ENCODE data around the gene VEPH1.

Gene VEPH1

GRCh38 chr3:157502916-157503595, at the start of gene VEPH1:
TSS of gene VEPH1 (minus strand) at chr3:157503416. CDS start at chr3:157495349, 8,067 bp downstream.
- Histone ChIP-seq H3K4me3 (ENCODE audit: low read depth, low read length) (no peak within 1 kb of the TSS), H3K27me3 (replicated peaks) (no peaks in the 10 kb centered on the region), H3K36me3 (replicated peaks) (no peaks in the 10 kb centered on the region), H3K27ac (no peak within 1 kb of the TSS)
- in situ Hi-C loops (cut with HindIII; ENCODE audit: low pct_ligation_motif_present, low sequenced_read_pairs): no loop called here
- peak; percentile 66 for DNase-seq
- no peak for TF ChIP-seq CTCF (IDR thresholded peaks at IDR 0.05; ENCODE audit: low read depth, low read length, missing control alignments)

- no peak for DNase-seq
- in situ Hi-C loops (cut with HindIII; ENCODE audit: low pct_ligation_motif_present, low sequenced_read_pairs): no loop called here
- H3K4me3 ChIP-seq (ENCODE audit: low read depth, low read length): no peak overlapping the region
- no peaks in the 10 kb centered on the region for H3K27me3 ChIP-seq (replicated peaks)
- no peak overlapping the region for H3K27ac ChIP-seq
- no peak for TF ChIP-seq CTCF (IDR thresholded peaks at IDR 0.05; ENCODE audit: low read depth, low read length, missing control alignments)
- no peaks in the 10 kb centered on the region for H3K36me3 ChIP-seq (replicated peaks)
Measured at GRCh38 chr3:157551961-157552360, 48.7 kb upstream of the VEPH1 start.

GRCh38 chr3:157549498-157549897, 46.3 kb upstream of the VEPH1 start:
- Histone ChIP-seq H3K4me3 (ENCODE audit: low read depth, low read length) (no peak overlapping the region), H3K36me3 (replicated peaks) (no peaks in the 10 kb centered on the region), H3K27ac (no peak overlapping the region), H3K27me3 (replicated peaks) (no peaks in the 10 kb centered on the region)
- in situ Hi-C loops (cut with HindIII; ENCODE audit: low pct_ligation_motif_present, low sequenced_read_pairs): no loop called here
- DNase-seq: no peak
- no peak for TF ChIP-seq CTCF (IDR thresholded peaks at IDR 0.05; ENCODE audit: low read depth, low read length, missing control alignments)

DNA sequence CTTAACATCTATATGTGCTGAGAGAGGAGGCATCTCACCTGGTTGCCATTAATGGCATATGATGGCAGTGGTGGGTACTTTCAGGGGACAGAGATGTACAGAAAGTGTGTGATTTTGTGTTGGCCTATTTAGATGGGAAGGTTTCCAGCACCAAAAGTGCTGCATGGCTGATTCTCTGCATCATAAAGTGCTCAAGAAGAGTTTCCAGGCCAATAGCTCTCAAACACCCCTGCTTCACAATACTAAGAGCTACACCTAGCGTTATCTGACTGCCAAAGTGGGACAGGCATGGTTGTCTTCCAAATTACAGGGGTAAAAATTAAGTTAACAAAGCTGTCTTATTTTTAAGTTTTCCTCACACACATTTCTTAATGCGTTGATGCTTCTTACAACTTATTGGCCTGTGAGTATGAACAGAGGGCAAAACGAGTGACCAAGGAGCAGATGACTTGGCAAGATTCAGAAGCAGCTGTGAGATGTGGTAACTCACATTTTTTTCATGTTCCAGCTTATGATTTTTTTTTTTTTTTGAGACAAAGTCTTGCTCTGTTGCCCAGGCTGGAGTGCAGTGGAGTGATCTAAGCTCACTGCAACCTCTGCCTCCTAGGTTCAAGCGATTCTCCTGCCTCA, 41.4 kb upstream of the VEPH1 start:
- no peak overlapping the region for H3K27ac ChIP-seq
- no peak overlapping the region for H3K4me3 ChIP-seq (ENCODE audit: low read depth, low read length)
- H3K27me3 ChIP-seq (replicated peaks): no peaks in the 10 kb centered on the region
- in situ Hi-C loops (cut with HindIII; ENCODE audit: low pct_ligation_motif_present, low sequenced_read_pairs): no loop called here
- no peaks in the 10 kb centered on the region for H3K36me3 ChIP-seq (replicated peaks)
- no peak for DNase-seq
- no peak for TF ChIP-seq CTCF (IDR thresholded peaks at IDR 0.05; ENCODE audit: low read depth, low read length, missing control alignments)

DNA sequence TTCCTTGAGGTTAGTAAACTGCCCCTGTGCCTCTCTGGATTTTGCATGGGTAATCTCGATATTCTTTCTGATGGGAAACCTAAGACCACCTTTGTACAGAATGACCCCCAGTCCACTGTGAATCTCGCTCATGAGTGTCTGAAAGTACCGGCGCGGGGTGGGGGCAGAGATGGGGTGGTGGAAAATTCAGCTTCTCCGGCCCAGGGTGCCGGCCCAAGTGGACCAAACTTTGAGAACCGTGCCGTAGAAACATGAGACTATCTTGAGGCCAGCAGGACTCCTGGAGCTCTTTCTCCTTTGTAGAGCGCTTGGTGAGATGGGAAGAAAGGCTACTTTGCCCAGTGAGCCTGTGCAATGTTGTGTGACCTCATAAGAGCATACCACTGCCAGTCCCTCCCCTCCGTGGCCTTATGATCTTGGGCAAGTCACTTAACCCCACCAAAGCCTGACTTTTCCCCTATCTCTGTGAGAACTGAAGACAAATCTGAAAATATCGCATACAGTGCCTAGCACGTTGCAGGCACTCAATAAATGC, 40.4 kb upstream of the VEPH1 start:
- Histone ChIP-seq H3K27ac (no peak overlapping the region), H3K27me3 (replicated peaks) (no peaks in the 10 kb centered on the region), H3K36me3 (replicated peaks) (no peaks in the 10 kb centered on the region), H3K4me3 (ENCODE audit: low read depth, low read length) (peak overlapping the region; percentile 62)
- no peak for DNase-seq
- in situ Hi-C loops (cut with HindIII; ENCODE audit: low pct_ligation_motif_present, low sequenced_read_pairs): no loop called here
- TF ChIP-seq CTCF (IDR thresholded peaks at IDR 0.05; ENCODE audit: low read depth, low read length, missing control alignments): no peak

All from brain microvascular endothelial cell (primary cell).